ENCODE results near the gene EXOSC7. TPM values are rescaled to one million over a fixed set of nuclear protein-coding genes. Genes with fewer than 3 reads are reported as not detected.

EXOSC7 gene
- total RNA-seq, 2 donors from 2014 or later, result 27.3 to 30.8 TPM

DNA sequence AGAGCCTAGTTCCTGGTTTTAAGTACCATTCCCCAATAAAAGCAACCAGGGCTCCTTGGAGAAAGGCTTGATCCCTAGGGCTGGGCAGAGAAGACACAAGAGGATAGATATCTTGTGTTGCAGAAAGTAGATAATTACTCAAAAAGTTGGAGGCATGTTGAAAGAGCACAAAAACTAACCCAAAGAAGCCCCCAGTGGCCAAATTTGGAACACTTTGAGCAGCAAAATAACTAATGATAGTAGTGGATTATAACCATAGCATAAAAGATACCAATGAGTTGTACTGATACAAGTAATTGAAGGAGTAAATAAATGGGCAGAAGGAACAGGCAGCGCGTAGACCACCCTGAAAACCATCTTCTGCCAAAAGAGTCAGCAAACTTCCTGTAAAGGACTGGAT is 12.0 kb downstream of the EXOSC7 start:
- intact Hi-C loops (cut with DNase I), result no loop called here
- no peak for DNase-seq (ENCODE audit: low spot score)

DNA sequence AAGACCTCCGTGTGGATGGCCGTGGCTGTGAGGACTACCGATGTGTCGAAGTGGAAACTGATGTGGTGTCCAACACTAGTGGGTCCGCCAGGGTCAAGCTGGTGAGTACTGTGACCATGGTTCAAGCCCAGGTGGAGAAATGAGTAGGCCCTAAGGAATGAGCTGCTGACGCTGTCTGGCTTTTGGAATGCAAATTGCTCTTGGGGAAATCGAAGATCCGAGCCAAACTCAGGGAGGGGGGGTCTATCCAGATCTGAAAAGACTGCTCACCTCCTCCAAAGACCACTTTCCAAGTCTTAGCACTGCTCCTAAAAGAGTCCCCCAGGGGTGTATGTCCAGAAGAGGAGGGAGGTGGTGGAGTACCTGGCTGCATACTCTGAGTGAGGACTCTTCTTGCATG is 13.1 kb downstream of the EXOSC7 start:
- intact Hi-C loops (cut with DNase I), result no loop called here
- no peak for DNase-seq (ENCODE audit: low spot score)

DNA sequence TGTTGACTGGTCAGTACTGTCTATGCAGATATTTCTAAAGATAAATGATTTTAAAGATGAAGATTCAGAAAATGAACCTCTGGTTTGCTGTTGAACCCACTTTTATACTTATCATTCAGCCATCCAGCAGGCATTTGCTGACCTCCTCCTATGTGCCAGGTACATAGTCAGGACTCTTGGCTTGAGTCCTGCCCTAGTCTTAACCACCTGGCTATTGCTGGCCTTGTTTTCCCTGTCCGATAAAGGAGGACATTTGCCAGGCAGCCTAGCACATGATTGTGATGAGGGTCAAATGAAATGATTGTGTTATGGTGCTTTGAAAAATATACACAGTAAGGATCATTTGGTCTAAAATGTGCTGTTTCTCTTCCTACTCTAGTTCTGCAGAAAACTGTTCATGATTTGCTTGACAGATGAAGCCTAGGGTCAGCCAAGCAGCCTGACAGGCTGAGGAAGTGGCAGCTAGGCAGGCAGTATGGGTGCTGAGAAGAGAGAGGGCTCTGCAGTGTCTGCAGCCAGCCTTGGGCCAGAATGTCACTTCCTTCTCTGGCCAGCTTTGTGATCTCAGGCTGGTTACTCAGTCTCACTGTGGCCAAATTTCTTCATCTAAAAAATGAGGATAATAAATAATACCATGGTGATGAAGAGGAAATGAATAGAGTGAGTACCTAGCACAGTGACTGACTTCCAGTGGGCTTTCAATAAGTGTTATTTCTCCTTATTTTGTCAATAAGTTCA is 13.8 kb downstream of the EXOSC7 start:
- intact Hi-C loops (cut with DNase I), result no loop called here
- no peak for DNase-seq (ENCODE audit: low spot score)

DNA sequence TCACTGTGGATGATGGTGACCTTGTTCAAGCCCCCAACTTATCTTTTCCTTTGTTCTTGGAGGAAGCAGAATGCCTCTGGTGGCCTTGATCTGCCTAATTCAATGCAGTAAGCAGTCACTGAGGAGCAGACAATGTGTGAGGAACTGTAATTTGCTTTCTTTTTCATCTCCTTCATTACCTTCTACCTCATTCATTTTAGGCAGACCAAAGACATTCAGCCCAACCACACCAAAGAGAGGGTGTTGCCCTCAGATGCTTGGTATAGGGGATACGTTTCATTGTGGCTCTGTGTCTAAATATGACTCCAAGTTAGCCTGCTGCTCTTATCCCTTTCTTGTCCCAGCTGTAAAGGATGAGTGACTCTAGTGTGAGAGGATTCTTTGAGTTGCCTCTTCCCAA is 15.3 kb downstream of the EXOSC7 start:
- intact Hi-C loops (cut with DNase I), result no loop called here
- no peak for DNase-seq (ENCODE audit: low spot score)

DNA sequence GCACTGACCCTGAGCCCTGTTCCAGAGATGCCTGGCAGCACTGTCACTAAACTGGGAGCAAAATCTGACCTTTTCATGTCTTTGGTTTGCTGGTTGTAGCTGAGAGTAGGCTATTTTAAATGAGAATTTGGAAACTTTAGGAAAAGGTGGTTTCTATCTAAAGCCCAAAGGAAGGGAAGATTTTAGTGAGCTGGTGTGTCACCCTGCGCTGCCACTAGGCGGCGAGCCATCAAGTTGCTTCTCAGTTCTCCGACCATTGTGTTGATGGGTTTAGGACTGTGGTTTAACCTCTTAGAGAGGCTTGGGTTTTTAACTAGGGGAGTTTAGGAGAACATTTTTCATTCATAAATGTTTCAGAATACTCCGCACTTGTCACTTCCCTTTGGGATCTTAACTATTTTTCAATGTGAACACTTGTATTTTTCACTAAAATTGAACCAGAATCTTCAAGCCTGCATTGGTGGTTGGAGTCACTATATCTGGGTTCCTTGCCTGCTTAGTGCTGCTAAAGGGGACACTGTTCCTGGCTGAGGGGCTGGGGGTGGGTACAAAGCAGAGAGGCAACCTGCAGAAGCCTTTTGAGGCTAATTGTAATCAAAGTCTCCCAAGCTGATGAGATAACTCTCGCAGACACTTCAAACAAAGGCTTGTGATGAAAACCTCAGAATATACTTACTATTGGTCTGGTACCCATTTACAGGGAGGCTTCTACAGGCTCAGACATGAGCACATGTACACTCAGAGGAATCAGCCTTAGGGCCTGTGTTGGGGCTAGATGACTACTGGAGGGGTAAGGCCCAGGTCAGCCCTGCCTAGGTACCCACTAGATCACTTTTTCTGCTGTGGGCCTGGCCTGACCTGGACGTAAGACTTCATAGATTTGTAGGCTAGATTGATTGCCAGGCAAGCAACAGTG is 16.8 kb downstream of the EXOSC7 start:
- no peak for DNase-seq (ENCODE audit: low spot score)
- intact Hi-C loops (cut with DNase I), result no loop called here

DNA sequence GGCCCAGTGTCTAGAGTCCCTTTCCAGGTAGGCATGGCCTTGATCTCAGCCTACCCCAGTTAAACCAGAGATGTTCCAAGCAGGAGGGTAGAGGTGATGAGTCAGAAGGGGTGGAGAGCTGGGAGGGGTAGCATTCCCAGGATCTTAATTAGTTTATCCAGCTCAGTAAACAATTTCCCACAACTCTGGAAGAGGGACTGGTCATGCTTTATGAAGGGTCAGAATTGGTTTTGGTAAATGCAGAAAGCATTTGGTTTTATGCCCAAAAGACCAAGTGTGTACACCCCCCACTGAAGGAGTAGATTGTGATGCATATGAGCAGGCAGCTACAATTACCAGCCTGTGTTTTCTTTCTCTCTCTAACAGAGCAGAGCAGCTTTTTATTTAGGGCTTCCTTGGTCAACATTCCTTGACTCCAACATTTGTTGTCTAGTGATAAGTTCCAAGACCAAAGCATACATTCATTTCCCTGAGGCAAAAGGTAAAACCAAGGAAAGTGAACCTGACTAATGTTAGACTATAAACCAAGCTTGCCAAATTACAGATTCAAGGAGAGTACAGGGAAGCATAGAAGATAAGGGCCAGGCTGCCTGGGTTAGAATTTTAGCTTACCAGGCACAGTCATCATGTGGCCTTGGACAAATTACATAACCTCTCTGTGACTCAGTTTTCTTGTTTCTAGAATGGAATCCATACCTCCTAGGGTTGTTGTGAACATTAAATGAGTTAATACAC is 17.6 kb downstream of the EXOSC7 start:
- intact Hi-C loops (cut with DNase I), result no loop called here
- no peak for DNase-seq (ENCODE audit: low spot score)

DNA sequence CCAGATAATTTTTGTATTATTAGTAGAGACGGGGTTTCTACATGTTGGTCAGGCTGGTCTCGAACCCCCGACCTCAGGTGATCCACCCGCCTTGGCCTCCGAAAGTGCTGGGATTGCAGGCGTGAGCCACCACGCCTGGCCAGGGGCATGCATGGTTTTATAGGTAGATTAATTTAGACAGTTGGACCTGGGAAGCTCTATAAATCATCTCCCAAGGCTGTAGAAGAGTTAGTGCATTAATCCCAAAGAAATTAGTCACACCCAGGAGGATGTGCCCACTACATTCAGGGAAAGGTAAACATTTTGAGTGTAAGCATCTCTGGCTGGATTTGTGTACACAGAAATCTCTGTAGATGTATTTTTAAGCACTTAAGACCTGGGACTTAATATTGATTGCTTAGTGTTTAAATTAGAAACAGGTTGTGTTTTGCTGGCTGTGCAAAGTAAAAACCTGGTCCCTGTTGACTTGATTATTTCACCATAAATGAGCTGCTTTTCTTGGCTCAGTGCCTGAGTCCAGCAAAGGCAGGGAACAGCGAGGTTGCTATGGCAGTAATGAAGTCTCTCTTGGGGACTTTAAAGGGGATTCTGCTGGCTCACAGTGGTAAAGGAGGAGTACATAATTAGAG is 19.2 kb downstream of the EXOSC7 start:
- intact Hi-C loops (cut with DNase I), result no loop called here
- no peak for DNase-seq (ENCODE audit: low spot score)

DNA sequence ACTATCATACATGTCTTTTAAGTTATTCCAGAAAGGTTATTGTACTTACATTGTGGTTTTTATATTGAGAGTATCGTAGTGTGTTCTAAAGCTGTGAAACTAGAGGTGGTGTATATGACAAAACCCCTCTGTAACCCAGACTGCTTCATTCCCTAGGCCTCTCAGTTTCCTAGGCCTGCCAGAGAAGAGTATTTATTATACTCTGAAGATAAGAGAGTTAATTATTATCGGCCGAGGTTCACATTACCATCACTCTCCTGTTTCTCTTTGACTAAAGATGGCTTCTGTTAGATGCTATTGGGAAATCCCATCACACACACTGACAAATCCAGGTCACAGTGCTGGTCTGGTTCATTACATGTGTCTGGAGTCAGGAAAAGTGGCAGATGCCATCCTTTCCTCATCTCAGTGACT is 20.5 kb downstream of the EXOSC7 start:
- no peak for DNase-seq (ENCODE audit: low spot score)
- intact Hi-C loops (cut with DNase I), result no loop called here

DNA sequence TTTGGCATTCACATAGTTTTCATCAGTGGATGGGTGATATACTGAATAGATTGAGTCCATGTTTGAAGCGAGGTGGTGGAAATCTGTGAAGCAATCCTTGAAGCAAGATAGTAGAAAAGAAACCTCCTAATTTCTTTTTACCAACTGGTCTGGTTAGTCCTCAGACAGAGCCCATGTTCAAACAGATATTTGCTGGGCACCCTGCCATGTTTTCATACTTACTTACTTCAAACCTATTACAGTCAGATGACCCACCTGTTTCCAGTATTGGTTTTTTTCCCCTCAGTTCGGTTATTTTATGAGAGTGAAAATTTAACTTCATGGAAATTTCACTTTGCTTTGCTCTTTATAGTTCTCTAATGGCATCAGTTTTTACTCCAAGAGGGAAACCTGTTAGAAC is 23.7 kb downstream of the EXOSC7 start:
- no peak for DNase-seq (ENCODE audit: low spot score)
- intact Hi-C loops (cut with DNase I), result no loop called here

DNA sequence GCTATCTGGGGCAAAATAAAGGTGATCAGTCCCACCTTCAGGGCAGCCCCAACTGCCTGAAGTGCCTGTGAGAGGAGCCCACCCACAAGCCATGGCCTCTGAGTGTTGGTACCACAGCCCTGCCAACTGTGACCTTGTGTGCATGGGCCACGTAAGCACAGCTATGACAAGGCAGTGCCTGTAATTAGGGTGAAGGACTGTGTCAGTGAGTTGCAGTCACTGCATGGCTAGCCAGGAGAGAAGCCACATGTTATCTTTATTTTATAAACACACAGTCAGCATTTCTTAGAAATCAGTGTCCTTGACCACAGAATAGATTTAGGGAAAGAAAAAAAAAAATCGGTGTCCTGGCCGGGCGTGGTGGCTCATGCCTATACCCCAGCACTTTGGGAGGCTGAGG is 24.8 kb downstream of the EXOSC7 start:
- no peak for DNase-seq (ENCODE audit: low spot score)
- intact Hi-C loops (cut with DNase I), result no loop called here

DNA sequence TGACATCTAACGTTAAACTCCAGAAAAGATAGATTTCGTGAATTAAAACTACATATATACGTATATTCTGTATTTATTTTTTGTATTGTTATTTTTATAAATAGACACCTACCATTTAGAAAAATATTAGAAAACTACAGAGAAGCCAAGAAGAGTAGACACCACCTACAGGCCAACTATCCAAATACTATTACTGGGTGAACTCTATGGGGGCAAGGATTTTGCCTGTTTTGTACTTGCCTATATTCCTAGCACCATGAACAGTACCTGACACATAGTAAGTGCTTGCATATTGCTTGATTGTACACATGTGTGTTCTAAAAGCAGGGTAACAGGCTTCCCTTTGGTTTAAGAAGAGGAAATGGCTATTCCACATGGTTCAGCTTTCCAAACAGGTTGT is 25.7 kb downstream of the EXOSC7 start:
- DNase-seq (ENCODE audit: low spot score), result no peak
- intact Hi-C loops (cut with DNase I), result no loop called here

DNA sequence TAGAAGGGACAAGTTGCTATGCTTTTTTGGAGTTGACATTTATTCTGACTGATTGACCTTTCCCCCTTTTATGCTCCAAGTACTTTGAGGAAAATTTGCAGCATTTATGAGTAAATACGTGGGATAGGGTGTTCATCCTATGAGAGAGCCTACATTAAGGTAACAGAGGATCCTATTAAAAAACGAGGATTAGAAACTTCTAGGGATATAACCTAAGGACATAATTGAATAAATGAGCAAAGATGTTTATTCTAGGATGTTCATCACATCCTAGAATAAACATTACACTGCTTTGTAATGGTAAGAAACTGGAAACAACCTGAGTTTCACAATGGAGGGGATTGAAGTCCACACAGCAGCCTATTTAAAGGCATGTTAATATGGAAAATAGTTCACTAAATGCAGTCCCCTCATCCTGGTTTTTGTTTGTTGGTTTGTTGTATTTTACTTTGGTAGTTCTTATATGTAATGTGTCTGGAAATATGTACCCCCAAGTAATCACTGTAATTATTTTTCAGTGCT is 26.2 kb downstream of the EXOSC7 start:
- intact Hi-C loops (cut with DNase I), result no loop called here
- no peak for DNase-seq (ENCODE audit: low spot score)

DNA sequence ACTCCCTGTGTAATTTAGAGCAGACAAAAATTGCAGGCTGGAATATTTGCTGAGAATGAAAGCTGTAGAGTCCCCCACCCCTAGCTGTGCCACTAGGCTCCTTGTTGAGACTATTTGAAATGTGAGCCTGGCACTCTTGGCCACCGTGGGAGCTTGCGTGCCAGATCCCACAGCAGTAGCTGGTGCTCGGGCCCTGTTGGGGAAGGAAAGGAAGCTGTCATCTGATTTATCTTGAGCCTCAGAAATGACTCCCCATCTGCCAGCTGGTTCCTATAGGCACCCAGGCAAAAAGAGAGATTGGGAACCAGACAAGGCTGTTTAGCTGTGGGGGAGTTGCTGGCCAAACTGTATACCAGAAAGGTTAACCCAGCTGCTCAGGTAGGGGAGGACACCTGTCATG is 26.7 kb downstream of the EXOSC7 start:
- intact Hi-C loops (cut with DNase I), result no loop called here
- DNase-seq (ENCODE audit: low spot score), result no peak

DNA sequence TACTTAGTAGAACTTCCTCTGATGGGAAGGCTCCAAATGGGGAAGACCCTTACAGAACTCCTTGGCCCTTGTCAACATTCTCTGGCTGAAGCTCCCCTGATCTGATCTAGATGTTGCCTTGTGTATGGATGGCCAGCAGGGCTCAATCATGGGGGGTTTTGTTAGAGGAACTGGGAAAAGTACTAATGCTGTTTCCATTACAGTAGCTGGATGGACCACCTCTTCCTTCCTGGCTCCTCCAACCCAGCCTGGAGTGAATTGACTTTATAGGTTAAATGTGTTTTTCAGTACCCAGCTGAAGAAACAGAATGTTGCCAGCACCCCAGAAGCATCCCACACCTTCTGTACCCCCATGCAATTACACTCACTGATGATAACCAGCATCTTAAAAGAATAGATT is 27.4 kb downstream of the EXOSC7 start:
- intact Hi-C loops (cut with DNase I), result no loop called here

DNA sequence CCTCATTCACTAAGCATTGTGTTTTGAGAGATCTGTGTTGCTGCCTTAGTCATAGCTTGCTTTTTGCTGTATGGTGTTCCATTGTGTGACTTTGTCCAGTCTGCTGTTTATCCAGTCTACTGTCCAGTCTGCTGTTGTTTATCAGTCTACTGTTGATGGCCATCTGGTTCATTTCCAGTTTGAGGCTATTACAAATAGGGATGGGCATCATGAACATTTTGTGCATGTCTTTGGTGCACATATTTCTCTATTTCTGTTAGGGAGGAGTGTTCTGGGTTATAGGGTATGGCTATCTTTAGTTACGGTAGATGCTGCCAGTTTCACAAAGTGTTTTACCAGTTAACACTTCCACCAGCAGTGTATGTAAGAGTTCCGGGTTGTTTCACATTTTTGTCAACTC is 27.8 kb downstream of the EXOSC7 start:
- intact Hi-C loops (cut with DNase I), result no loop called here
- DNase-seq (ENCODE audit: low spot score), result no peak

More for the DNA sequence above, 27.4 kb downstream of the EXOSC7 start:
- no peak for DNase-seq (ENCODE audit: low spot score)

DNA sequence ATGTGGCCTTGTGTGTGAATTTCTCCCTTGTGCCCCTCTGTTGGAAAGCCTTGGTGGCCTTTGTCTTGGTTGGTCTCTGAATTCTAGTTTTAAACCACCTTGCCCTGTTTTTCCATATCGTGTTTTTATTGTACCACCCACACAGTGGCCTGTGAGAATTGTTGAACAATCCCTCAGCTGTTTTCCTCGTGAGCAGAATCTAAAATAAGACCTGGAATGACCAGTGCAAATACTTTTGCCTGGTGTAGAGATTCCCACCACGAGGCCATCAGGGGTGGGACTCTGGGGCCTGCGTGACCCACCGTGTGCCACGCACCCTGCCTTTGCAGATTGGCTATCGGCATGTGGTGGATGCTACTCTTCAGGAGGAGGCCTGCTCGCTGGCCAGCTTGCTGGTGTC is 31.0 kb downstream of the EXOSC7 start:
- intact Hi-C loops (cut with DNase I), result no loop called here
- no peak for DNase-seq (ENCODE audit: low spot score)

DNA sequence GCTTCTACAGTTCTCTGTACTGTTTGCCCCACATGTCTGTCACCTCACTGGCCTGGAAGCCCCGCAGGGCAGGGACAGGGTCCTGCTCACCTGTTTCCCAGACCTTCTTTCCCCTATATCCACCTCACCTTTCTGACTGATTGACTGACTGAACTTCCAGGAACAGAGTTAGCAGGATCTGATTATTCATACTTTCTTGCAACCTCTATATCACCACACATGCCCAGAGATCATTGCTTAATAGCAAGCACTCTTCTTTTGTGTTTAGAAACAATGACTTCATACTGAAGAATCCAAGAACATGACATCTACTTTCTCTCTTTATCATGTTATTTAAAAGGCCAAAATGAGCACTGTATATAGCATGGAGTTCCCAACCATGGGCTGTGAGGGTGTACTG is 32.1 kb downstream of the EXOSC7 start:
- intact Hi-C loops (cut with DNase I), result no loop called here
- DNase-seq (ENCODE audit: low spot score), result no peak

DNA sequence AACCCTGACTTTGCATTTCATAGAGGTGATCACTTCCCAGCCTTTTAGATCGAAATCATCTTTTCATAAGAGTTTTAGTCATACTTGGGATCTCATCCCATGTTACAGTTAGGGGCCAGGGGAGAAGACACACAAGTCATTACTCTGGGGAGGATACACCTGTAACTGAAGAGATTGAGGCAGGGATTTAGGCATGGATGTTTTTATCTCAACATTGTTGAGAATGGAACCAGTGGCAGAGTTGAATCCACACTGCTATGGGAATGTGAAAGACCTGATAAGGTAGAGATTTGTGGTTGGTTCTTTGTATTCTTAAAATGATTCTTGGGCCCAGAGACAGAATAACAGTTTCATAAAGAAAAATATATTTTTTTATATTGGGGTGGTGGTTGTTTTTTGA is 33.8 kb downstream of the EXOSC7 start:
- intact Hi-C loops (cut with DNase I), result no loop called here
- no peak for DNase-seq (ENCODE audit: low spot score)

DNA sequence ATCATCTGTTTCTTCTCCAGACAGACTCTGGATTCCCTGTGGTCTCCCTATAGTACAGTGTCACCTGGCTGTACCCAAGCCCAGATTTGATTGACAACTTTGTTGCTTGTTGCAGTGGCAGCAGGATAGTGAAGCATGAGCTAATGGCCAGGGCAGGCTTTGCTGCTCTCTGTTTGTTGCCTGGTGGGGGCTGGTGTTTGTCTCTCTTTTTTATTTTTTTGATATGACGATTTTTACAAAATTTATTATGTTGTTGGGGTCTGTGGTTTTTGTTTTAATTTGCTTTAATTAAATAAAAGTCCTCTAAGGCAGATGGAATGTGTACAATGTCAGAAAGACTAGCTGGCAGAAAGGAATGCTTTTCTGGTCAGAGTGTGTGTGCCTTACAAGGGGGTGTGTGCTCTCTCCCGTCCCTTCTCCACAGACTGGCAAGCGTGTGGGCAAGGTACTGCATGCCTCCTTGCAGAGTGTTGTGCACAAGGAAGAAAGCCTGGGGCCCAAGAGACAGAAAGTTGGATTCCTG is 34.8 kb downstream of the EXOSC7 start:
- intact Hi-C loops (cut with DNase I), result no loop called here
- DNase-seq (ENCODE audit: low spot score), result no peak
